Measurements from ENCODE around the gene LRIF1.
"Not testable (repeated sequence)": the region's sequence is repeated elsewhere in the genome, so short reads cannot be mapped to it uniquely, and the experiment has no call there.

The LRIF1 gene

GRCh38 chr1:110963691-110964454, at the start of gene LRIF1:
Gene LRIF1, minus strand, starts transcription at chr1:110963922. Its CDS starts 234 bp downstream, at chr1:110963688.
- DNase-seq (ENCODE audit: low spot score): peak; percentile 99

GRCh38 chr1:111008031-111008430, 44.3 kb upstream of the LRIF1 start:
- DNase-seq (ENCODE audit: low spot score): no peak

- no peak for DNase-seq (ENCODE audit: low spot score)
Measured at GRCh38 chr1:111006556-111006955, 42.8 kb upstream of the LRIF1 start.

GRCh38 chr1:110999607-111000006, 35.9 kb upstream of the LRIF1 start:
- DNase-seq (ENCODE audit: low spot score): not testable (repeated sequence)

GRCh38 chr1:110992329-110992728, 28.6 kb upstream of the LRIF1 start:
- peak; percentile 41 for DNase-seq (ENCODE audit: low spot score)

- not testable (repeated sequence) for DNase-seq (ENCODE audit: low spot score)
Measured at GRCh38 chr1:110991295-110991694, 27.6 kb upstream of the LRIF1 start.

GRCh38 chr1:110990541-110990940, 26.8 kb upstream of the LRIF1 start:
- no peak for DNase-seq (ENCODE audit: low spot score)

- no peak for DNase-seq (ENCODE audit: low spot score)
Measured at GRCh38 chr1:110986407-110986891, 22.7 kb upstream of the LRIF1 start.

- no peak for DNase-seq (ENCODE audit: low spot score)
Measured at GRCh38 chr1:110982320-110982719, 18.6 kb upstream of the LRIF1 start.

GRCh38 chr1:110979154-110979553, 15.4 kb upstream of the LRIF1 start:
- DNase-seq (ENCODE audit: low spot score): no peak

GRCh38 chr1:110976089-110976488, 12.4 kb upstream of the LRIF1 start:
- no peak for DNase-seq (ENCODE audit: low spot score)

GRCh38 chr1:110975265-110975664, 11.5 kb upstream of the LRIF1 start:
- DNase-seq (ENCODE audit: low spot score): no peak

GRCh38 chr1:110967256-110967655, 3.5 kb upstream of the LRIF1 start:
- no peak for DNase-seq (ENCODE audit: low spot score)

GRCh38 chr1:110964455-110964903, 757 bp upstream of the LRIF1 start:
- DNase-seq (ENCODE audit: low spot score): no peak

GRCh38 chr1:110962892-110963690, 631 bp downstream of the LRIF1 start:
- DNase-seq (ENCODE audit: low spot score): peak; percentile 77

GRCh38 chr1:110961902-110962301, 1.8 kb downstream of the LRIF1 start:
- DNase-seq (ENCODE audit: low spot score): no peak

- no peak for DNase-seq (ENCODE audit: low spot score)
Measured at GRCh38 chr1:110960777-110961420, 2.8 kb downstream of the LRIF1 start.

GRCh38 chr1:110957798-110958197, 5.9 kb downstream of the LRIF1 start:
- DNase-seq (ENCODE audit: low spot score): no peak

- no peak for DNase-seq (ENCODE audit: low spot score)
Measured at GRCh38 chr1:110956586-110956985, 7.1 kb downstream of the LRIF1 start.

- DNase-seq (ENCODE audit: low spot score): no peak
Measured at GRCh38 chr1:110953031-110953430, 10.7 kb downstream of the LRIF1 start.

GRCh38 chr1:110952031-110952430, 11.7 kb downstream of the LRIF1 start:
- DNase-seq (ENCODE audit: low spot score): no peak

- DNase-seq (ENCODE audit: low spot score): no peak
Measured at GRCh38 chr1:110951161-110951560, 12.6 kb downstream of the LRIF1 start.

Data from hematopoietic multipotent progenitor cell treated with erythropoietin and hydrocortisone succinate and interleukin-3 and kit ligand, for 15 days (in vitro differentiated cells).